Rectal smooth muscle tissue (tissue), 1 donor: Measurements from ENCODE around the gene CD247.
"Not testable (repeated sequence)": the region's sequence is repeated elsewhere in the genome, so short reads cannot be mapped to it uniquely, and the experiment has no call there.

Experiments used
- H3K27ac ChIP-seq: one replicate; pipeline ENCODE4 v1.7.0; 2013; ENCODE audit warnings: low read depth, low read length, inconsistent platforms
- H3K27me3 ChIP-seq: one replicate; pipeline ENCODE4 v1.7.0; 2013; ENCODE audit warnings: low read length; ENCODE audit not compliant: control insufficient read depth, insufficient read depth
- H3K36me3 ChIP-seq: one replicate; pipeline ENCODE4 v1.7.0; 2013; ENCODE audit warnings: low read length; ENCODE audit not compliant: control insufficient read depth, insufficient read depth
- H3K4me1 ChIP-seq: one replicate; pipeline ENCODE4 v1.7.0; 2013; ENCODE audit warnings: low read length; ENCODE audit not compliant: control insufficient read depth, insufficient read depth
- H3K4me3 ChIP-seq: one replicate; pipeline ENCODE4 v1.7.0; 2013; ENCODE audit warnings: low read length
- H3K9ac ChIP-seq: one replicate; pipeline ENCODE4 v1.7.0; 2013; ENCODE audit warnings: low read length

Gene CD247

GRCh38 chr1:167518331-167518700 is at the start of gene CD247:
CD247 (minus strand) TSS chr1:167518529; CDS start chr1:167518465, 64 bp downstream.
- Histone ChIP-seq H3K36me3 (no peaks in the 10 kb centered on the region), H3K27ac (no peak within 1 kb of the TSS), H3K9ac (no peak within 1 kb of the TSS), H3K27me3 (no peaks in the 10 kb centered on the region), H3K4me3 (peak within 1 kb of the TSS; percentile 41), H3K4me1 (no peaks in the 10 kb centered on the region)

- no peak overlapping the region for H3K4me3 ChIP-seq
- H3K4me1 ChIP-seq: no peaks in the 10 kb centered on the region
- H3K27ac ChIP-seq: no peak overlapping the region
- H3K9ac ChIP-seq: no peak overlapping the region
- H3K36me3 ChIP-seq: no peaks in the 10 kb centered on the region
- no peaks in the 10 kb centered on the region for H3K27me3 ChIP-seq
These were observed 49.3 kb upstream of the CD247 start for GRCh38 chr1:167567663-167568062.

- Histone ChIP-seq H3K27me3 (no peaks in the 10 kb centered on the region), H3K4me3 (no peak overlapping the region), H3K36me3 (no peaks in the 10 kb centered on the region), H3K4me1 (no peaks in the 10 kb centered on the region), H3K9ac (no peak overlapping the region), H3K27ac (no peak overlapping the region)
These were observed 48.4 kb upstream of the CD247 start for GRCh38 chr1:167566766-167567165.

- no peak overlapping the region for H3K27ac ChIP-seq
- H3K27me3 ChIP-seq: no peaks in the 10 kb centered on the region
- no peak overlapping the region for H3K9ac ChIP-seq
- no peaks in the 10 kb centered on the region for H3K36me3 ChIP-seq
- no peak overlapping the region for H3K4me3 ChIP-seq
- no peaks in the 10 kb centered on the region for H3K4me1 ChIP-seq
These were observed 47.6 kb upstream of the CD247 start for GRCh38 chr1:167565922-167566321.

- H3K27ac ChIP-seq: no peak overlapping the region
These were observed 46.4 kb upstream of the CD247 start for GRCh38 chr1:167564612-167565270.

GRCh38 chr1:167563579-167564246 is 45.4 kb upstream of the CD247 start:
- no peaks in the 10 kb centered on the region for H3K36me3 ChIP-seq
- no peaks in the 10 kb centered on the region for H3K4me1 ChIP-seq
- H3K9ac ChIP-seq: no peak overlapping the region
- H3K27me3 ChIP-seq: no peaks in the 10 kb centered on the region
- no peak overlapping the region for H3K27ac ChIP-seq
- no peak overlapping the region for H3K4me3 ChIP-seq

More at GRCh38 chr1:167564612-167565270, 46.4 kb upstream of the CD247 start:
- no peak overlapping the region for H3K9ac ChIP-seq
- H3K4me1 ChIP-seq: no peaks in the 10 kb centered on the region
- no peaks in the 10 kb centered on the region for H3K36me3 ChIP-seq
- H3K4me3 ChIP-seq: no peak overlapping the region
- no peaks in the 10 kb centered on the region for H3K27me3 ChIP-seq

GRCh38 chr1:167562702-167563101 is 44.4 kb upstream of the CD247 start:
- H3K36me3 ChIP-seq: no peaks in the 10 kb centered on the region
- H3K27ac ChIP-seq: no peak overlapping the region
- no peaks in the 10 kb centered on the region for H3K4me1 ChIP-seq
- H3K4me3 ChIP-seq: no peak overlapping the region
- H3K27me3 ChIP-seq: no peaks in the 10 kb centered on the region
- no peak overlapping the region for H3K9ac ChIP-seq

GRCh38 chr1:167561753-167562152 is 43.4 kb upstream of the CD247 start:
- Histone ChIP-seq H3K36me3 (no peaks in the 10 kb centered on the region), H3K9ac (no peak overlapping the region), H3K4me3 (no peak overlapping the region), H3K4me1 (no peaks in the 10 kb centered on the region), H3K27me3 (no peaks in the 10 kb centered on the region), H3K27ac (no peak overlapping the region)

- H3K36me3 ChIP-seq: no peaks in the 10 kb centered on the region
- no peak overlapping the region for H3K9ac ChIP-seq
- peaks cover 6% of the 10 kb centered on the region for H3K4me1 ChIP-seq
- H3K27ac ChIP-seq: no peak overlapping the region
- H3K4me3 ChIP-seq: no peak overlapping the region
- H3K27me3 ChIP-seq: no peaks in the 10 kb centered on the region
These were observed 37.8 kb upstream of the CD247 start for GRCh38 chr1:167555971-167556714.

- H3K4me3 ChIP-seq, H3K9ac ChIP-seq, H3K4me1 ChIP-seq, H3K27me3 ChIP-seq, H3K36me3 ChIP-seq, H3K27ac ChIP-seq: not testable (repeated sequence)
These were observed 36.7 kb upstream of the CD247 start for GRCh38 chr1:167555072-167555471.

GRCh38 chr1:167554028-167554779 is 35.9 kb upstream of the CD247 start:
- peak overlapping the region; percentile 15 for H3K27ac ChIP-seq
- H3K27me3 ChIP-seq: no peaks in the 10 kb centered on the region
- H3K9ac ChIP-seq: no peak overlapping the region
- no peaks in the 10 kb centered on the region for H3K36me3 ChIP-seq
- peak overlapping the region; percentile 83 for H3K4me3 ChIP-seq
- H3K4me1 ChIP-seq: peaks cover 6% of the 10 kb centered on the region
